NT2/D1 (cell line): ENCODE results near the gene BARX2.

ENCODE experiments used
- YY1 ChIP-seq: IDR thresholded peaks from 2 replicates; pipeline ENCODE4 v1.6.1; 2011; ENCODE audit not compliant: insufficient read length, insufficient read depth
- ZNF274 ChIP-seq: IDR thresholded peaks from 2 replicates; pipeline ENCODE4 v1.6.1; 2011; ENCODE audit warnings: mild to moderate bottlenecking, low read depth, low read length

GRCh38 chr11:129333873-129334272 lies 41.8 kb upstream of the BARX2 start:
- TF ChIP-seq YY1 (no peak), ZNF274 (no peak)
